NT2/D1 (cell line): ENCODE measurements around the gene ZNF747.

Source experiments
- DNase-seq: peaks from one replicate; pipeline ENCODE4 v3.0.0-alpha.2; 2011; ENCODE audit warnings: low read depth, low spot score
- H3K27me3 ChIP-seq: 2 replicates; pipeline ENCODE4 v1.6.0; 2011; ENCODE audit warnings: mild to moderate bottlenecking; ENCODE audit not compliant: insufficient read length, insufficient read depth
- H3K36me3 ChIP-seq: 2 replicates; pipeline ENCODE4 v1.6.1; 2011; ENCODE audit warnings: mild to moderate bottlenecking, low read length, mixed read lengths; ENCODE audit not compliant: insufficient read depth, insufficient read length
- H3K4me1 ChIP-seq: 2 replicates; pipeline ENCODE4 v1.5.1; 2011; ENCODE audit not compliant: insufficient read depth, insufficient read length
- H3K4me3 ChIP-seq: 2 replicates; pipeline ENCODE4 v1.5.1; 2011; ENCODE audit warnings: low read depth; ENCODE audit not compliant: insufficient read length
- H3K9ac ChIP-seq: 2 replicates; pipeline ENCODE4 v1.6.0; 2011; ENCODE audit warnings: low read depth; ENCODE audit not compliant: insufficient read length
- H3K9me3 ChIP-seq: 2 replicates; pipeline ENCODE4 v1.5.1; 2011; ENCODE audit warnings: mild to moderate bottlenecking, low read length; ENCODE audit not compliant: insufficient read depth
- SUZ12 ChIP-seq: IDR thresholded peaks from 2 replicates; pipeline ENCODE4 v1.6.1; 2011; ENCODE audit not compliant: insufficient read length, insufficient read depth; ENCODE audit errors: extremely low read depth
- YY1 ChIP-seq: IDR thresholded peaks from 2 replicates; pipeline ENCODE4 v1.6.1; 2011; ENCODE audit not compliant: insufficient read length, insufficient read depth
- ZNF274 ChIP-seq: IDR thresholded peaks from 2 replicates; pipeline ENCODE4 v1.6.1; 2011; ENCODE audit warnings: mild to moderate bottlenecking, low read depth, low read length

The ZNF747 gene

DNA sequence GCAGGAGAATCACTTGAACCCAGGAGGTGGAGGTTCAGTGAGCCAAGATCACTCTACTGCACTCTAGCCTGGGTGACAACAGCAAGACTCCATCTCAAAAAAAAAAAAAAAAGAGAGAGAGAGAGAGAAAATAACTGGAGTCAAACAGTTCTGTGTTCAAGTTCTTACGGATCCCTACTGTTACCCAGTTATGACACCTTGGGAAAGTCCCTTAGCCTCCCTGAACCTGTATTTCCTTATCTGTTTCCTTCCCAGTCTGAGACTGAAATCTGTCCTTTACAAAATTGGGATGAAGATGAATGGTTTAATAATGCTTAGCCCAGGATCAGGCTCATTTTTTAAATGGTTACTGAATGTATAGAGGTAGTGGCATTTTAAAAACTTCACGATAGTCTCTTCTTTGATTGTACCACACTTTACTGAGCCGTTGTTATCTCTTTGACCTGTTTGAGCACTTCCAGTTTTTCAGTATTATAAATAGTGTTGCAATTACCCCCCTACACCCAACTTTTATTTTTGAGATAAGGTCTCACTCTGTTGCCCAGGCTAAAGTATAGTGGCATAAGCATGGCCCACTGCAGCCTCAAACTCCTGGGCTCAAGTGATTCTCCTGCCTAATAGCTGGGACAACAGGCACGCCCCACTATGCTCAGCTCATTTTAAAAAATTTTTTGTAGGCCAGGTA is 25.4 kb downstream of the ZNF747 start:
- H3K4me3 ChIP-seq = no peak overlapping the region
- H3K4me1 ChIP-seq = no peaks in the 10 kb centered on the region
- H3K9ac ChIP-seq = no peak overlapping the region
- no peaks in the 10 kb centered on the region for H3K36me3 ChIP-seq
- DNase-seq = no peak
- TF ChIP-seq ZNF274 (no peak), SUZ12 (no peak), YY1 (no peak)
- no peaks in the 10 kb centered on the region; the same call in 1 of the 2 replicates for H3K9me3 ChIP-seq
- H3K27me3 ChIP-seq = peaks cover 3% of the 10 kb centered on the region

DNA sequence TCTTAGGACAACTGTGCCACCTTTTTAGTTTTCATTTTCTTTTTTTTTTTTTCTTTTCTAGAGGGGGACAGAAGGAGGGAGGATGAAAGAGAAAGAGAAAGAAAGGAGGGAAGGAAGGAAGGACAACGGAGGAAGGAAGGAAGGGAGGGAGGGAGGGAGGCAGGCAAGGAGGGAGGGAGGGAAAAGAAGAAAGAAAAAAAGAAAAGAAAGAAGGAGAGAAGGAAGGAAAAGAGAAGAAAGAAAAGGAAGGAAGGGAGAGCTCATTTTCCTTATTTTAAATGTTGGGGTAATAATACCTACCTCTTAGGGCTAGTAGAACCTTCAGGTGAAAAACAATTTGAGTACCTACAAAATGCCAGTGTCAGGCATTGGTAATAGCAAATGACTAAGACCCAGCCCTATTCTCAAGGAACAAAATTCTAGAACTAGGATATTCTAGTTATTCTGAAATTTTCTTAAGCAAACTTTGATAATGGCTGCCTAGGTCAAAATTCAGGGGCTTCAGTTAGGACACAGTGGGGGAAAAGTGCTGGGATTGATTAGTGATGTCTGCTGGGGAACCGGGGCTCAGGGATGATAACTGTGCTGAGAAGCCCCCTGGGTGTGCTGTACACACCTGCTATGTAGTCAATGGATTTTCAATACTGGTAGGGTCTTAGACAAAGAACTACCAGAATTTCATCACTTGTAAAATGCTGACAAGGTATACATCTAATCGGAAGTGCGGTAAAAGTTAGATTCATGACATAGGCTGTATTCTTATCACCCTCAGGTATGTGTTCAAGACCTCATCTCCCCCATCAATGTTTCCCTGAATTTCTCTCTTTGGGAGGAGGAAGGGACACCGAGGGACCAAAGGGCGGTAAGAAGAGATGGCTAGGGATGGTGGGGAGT is 31.0 kb downstream of the ZNF747 start:
- no peaks in the 10 kb centered on the region for H3K9me3 ChIP-seq
- H3K27me3 ChIP-seq = no peaks in the 10 kb centered on the region
- TF ChIP-seq SUZ12 = no peak
- no peak for TF ChIP-seq ZNF274
- TF ChIP-seq YY1 = no peak
- H3K9ac ChIP-seq = no peak overlapping the region
- no peak for DNase-seq
- H3K4me3 ChIP-seq = no peak overlapping the region
- H3K36me3 ChIP-seq = no peaks in the 10 kb centered on the region
- no peaks in the 10 kb centered on the region for H3K4me1 ChIP-seq

DNA sequence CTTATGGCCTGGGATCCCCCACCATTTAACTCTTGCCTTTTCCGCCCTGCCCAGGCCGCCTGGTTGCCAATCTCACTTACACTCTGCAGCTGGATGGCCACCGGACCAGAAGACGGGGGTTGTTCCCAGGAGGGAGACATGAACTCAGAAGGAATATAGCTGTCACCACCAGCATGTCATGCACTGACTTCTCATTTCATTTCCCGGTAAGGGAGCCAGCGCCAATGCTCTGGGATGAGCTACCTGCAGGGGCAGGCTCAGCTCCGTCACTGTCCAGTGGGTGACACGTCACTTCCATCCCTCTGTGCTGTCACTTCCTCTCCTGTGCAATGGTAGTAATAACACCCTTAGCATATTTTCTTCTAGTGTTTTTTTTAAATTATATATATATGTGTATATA is 35.4 kb downstream of the ZNF747 start:
- DNase-seq = no peak
- no peaks in the 10 kb centered on the region for H3K36me3 ChIP-seq
- H3K27me3 ChIP-seq = no peaks in the 10 kb centered on the region
- TF ChIP-seq YY1 (no peak), SUZ12 (no peak), ZNF274 (no peak)
- H3K4me3 ChIP-seq = no peak overlapping the region
- no peak overlapping the region for H3K9ac ChIP-seq
- H3K4me1 ChIP-seq = no peaks in the 10 kb centered on the region
- no peaks in the 10 kb centered on the region for H3K9me3 ChIP-seq

DNA sequence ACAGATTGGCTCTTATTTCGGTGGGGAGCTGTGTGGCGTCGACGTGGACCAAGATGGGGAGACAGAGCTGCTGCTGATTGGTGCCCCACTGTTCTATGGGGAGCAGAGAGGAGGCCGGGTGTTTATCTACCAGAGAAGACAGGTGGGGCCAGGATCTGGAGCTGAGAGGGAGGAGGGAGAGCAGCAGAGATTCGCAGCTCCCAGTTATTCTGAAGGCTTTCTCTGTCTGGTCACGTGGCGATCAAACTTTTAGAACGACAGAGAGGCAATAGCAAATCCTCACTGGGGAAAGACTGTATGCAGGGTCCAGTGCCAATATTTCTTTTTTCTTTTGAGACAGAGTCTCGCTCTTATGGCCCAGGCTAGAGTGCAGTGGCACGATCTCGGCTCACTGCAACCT is 39.9 kb downstream of the ZNF747 start:
- H3K27me3 ChIP-seq = no peaks in the 10 kb centered on the region
- H3K9me3 ChIP-seq = no peaks in the 10 kb centered on the region
- no peak overlapping the region for H3K9ac ChIP-seq
- DNase-seq = no peak
- TF ChIP-seq YY1 = no peak
- no peak for TF ChIP-seq ZNF274
- no peak for TF ChIP-seq SUZ12
- no peaks in the 10 kb centered on the region for H3K4me1 ChIP-seq
- H3K36me3 ChIP-seq = no peaks in the 10 kb centered on the region
- no peak overlapping the region for H3K4me3 ChIP-seq

DNA sequence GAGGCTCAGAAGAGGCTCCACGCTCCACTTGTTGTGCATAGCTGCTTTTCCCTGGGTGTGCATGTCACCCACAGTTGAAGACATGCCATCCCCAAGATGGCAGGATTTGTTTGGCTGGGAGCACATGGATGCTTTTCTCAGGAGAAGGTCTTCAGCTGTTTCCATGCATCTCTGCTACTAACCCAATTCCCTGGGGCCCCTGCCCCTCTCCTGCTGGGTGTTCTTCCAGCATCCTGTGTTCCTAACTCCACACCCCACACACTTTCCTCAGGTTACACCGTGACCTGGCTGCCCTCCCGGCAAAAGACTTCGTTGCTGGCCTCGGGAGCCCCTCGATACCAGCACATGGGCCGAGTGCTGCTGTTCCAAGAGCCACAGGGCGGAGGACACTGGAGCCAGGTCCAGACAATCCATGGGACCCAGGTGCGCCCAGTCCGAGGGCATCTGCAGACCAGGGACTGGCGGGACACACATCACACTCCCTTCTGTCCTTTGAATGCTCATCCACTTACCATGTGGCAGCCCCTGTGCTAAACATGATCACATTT is 40.6 kb downstream of the ZNF747 start:
- TF ChIP-seq SUZ12 = no peak
- TF ChIP-seq YY1 = no peak
- TF ChIP-seq ZNF274 = no peak
- DNase-seq = no peak
- Histone ChIP-seq H3K9ac (no peak overlapping the region), H3K27me3 (no peaks in the 10 kb centered on the region), H3K9me3 (no peaks in the 10 kb centered on the region), H3K4me3 (no peak overlapping the region), H3K36me3 (no peaks in the 10 kb centered on the region), H3K4me1 (peaks cover under 1% of the 10 kb centered on the region)

DNA sequence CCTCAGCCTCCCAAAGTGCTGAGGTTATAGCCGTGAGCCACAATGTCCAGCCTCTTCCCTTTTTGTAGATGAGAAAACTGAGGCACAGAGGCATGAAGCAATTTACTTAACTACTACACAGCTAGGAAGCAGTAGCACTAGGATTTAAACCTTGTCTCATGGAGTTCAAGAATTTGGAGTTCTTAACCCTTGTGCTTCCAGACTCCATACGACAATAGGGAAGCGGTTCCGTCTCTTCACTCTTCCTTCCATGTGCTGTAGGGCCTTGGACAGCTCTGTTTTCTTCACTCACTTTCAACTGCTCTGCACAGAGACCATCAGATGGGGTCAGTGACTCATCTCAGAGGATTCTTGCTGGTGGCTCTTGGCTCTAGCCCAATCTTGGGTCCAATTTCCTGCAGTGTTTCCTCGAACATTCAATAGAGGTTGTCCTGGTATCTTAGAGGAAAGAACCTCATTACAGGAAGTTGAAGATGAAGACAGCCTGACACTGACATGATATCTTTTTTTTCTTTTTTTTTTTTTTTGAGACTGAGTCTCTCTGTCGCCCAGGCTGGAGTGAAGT is 42.8 kb downstream of the ZNF747 start:
- TF ChIP-seq SUZ12 (no peak), ZNF274 (no peak), YY1 (no peak)
- Histone ChIP-seq H3K9ac (no peak overlapping the region), H3K4me3 (no peak overlapping the region), H3K36me3 (no peaks in the 10 kb centered on the region), H3K9me3 (no peaks in the 10 kb centered on the region), H3K4me1 (peaks cover 5% of the 10 kb centered on the region), H3K27me3 (no peaks in the 10 kb centered on the region)
- no peak for DNase-seq
